NT2/D1 (cell line): ENCODE results near the gene ERI3.

Experiments used
- SUZ12 ChIP-seq: IDR thresholded peaks from 2 replicates; pipeline ENCODE4 v1.6.1; 2011; ENCODE audit not compliant: insufficient read length, insufficient read depth; ENCODE audit errors: extremely low read depth
- YY1 ChIP-seq: IDR thresholded peaks from 2 replicates; pipeline ENCODE4 v1.6.1; 2011; ENCODE audit not compliant: insufficient read length, insufficient read depth
- ZNF274 ChIP-seq: IDR thresholded peaks from 2 replicates; pipeline ENCODE4 v1.6.1; 2011; ENCODE audit warnings: mild to moderate bottlenecking, low read depth, low read length

GRCh38 chr1:44262816-44263567, 92.1 kb downstream of the ERI3 start:
- TF ChIP-seq YY1 (no peak), ZNF274 (no peak), SUZ12 (no peak)
